ENCODE measurements around the gene FAM163A. TPM values are rescaled to one million over a fixed set of nuclear protein-coding genes. Genes with fewer than 3 reads are reported as not detected.

FAM163A gene
- polyA plus RNA-seq, 3 donors = not detected

GRCh38 chr1:179840107-179840506, 97.0 kb downstream of the FAM163A start:
- no peaks in the 10 kb centered on the region for H3K4me1 ChIP-seq (ENCODE audit: control insufficient read depth in 1 of 2, insufficient read depth in 2 of 2, low read length in 2 of 2)
- intact Hi-C loops (cut with micrococcal nuclease) = no loop called here
- Mint-ChIP-seq H3K4me3 (no peak overlapping the region), H3K36me3 (peaks cover 29 to 41% of the 10 kb centered on the region in 2 donors), H3K27me3 (ENCODE audit: low read depth in 3 of 3) (no peaks in the 10 kb centered on the region), H3K27ac (no peak overlapping the region), H3K9me3 (peaks cover 0 to 4% (median 0%) of the 10 kb centered on the region in 7 donors), H3K4me1 (no peaks in the 10 kb centered on the region)
- H3K27ac ChIP-seq (ENCODE audit: low read depth in 1 of 2, low read length in 2 of 2) = no peak overlapping the region
- DNase-seq = no peak
- TF ChIP-seq CTCF (IDR thresholded peaks at IDR 0.05) = no peak
- H3K27me3 ChIP-seq (ENCODE audit: control insufficient read depth in 2 of 2, insufficient read depth in 2 of 2, low read length in 2 of 2) = no peaks in the 10 kb centered on the region
- no peak overlapping the region for H2AFZ ChIP-seq (ENCODE audit: insufficient read depth, low read depth, low read length, poor library complexity, severe bottlenecking)
- peaks cover 17 to 45% of the 10 kb centered on the region in 2 donors for H3K36me3 ChIP-seq (replicated peaks in 1 of 2; ENCODE audit: control insufficient read depth in 1 of 2, insufficient read depth in 2 of 2, low read length in 2 of 2)
- no peaks in the 10 kb centered on the region for H4K20me1 ChIP-seq (ENCODE audit: insufficient read depth, low read length)
- peaks cover 0 to 5% of the 10 kb centered on the region in 2 donors for H3K9me3 ChIP-seq (replicated peaks in 1 of 2; ENCODE audit: control insufficient read depth in 1 of 2, insufficient read depth in 1 of 2, low read length in 2 of 2)
- H3K9ac ChIP-seq (ENCODE audit: insufficient read depth, low read length, poor library complexity, severe bottlenecking) = no peak overlapping the region
- 100% methylated on average over 3 of the region's 3 CpGs for WGBS (ENCODE audit: insufficient coverage)
- no peak overlapping the region for H3K4me3 ChIP-seq (replicated peaks in 1 of 3; ENCODE audit: low read depth in 2 of 3, low read length in 3 of 3)
- no peak overlapping the region for H3K4me2 ChIP-seq (replicated peaks; ENCODE audit: extremely low read depth, low read length, poor library complexity, severe bottlenecking)
- no peaks in the 10 kb centered on the region for H3K79me2 ChIP-seq (ENCODE audit: insufficient read depth, low read length)

- H2AFZ ChIP-seq (ENCODE audit: insufficient read depth, low read depth, low read length, poor library complexity, severe bottlenecking) = no peak overlapping the region
- H3K27ac Mint-ChIP-seq = no peak overlapping the region
- H4K20me1 ChIP-seq (ENCODE audit: insufficient read depth, low read length) = no peaks in the 10 kb centered on the region
- H3K4me3 ChIP-seq (replicated peaks in 1 of 3; ENCODE audit: low read depth in 2 of 3, low read length in 3 of 3) = no peak overlapping the region
- peaks cover 6% of the 10 kb centered on the region for H3K4me1 Mint-ChIP-seq
- H3K27me3 Mint-ChIP-seq (ENCODE audit: low read depth in 3 of 3) = peaks cover 0 to 6% (median 0%) of the 10 kb centered on the region in 3 donors
- no peak overlapping the region for H3K9ac ChIP-seq (ENCODE audit: insufficient read depth, low read length, poor library complexity, severe bottlenecking)
- 100% methylated on average over 2 of the region's 3 CpGs for whole genome bisulfite sequencing (ENCODE audit: insufficient coverage)
- H3K27ac ChIP-seq (ENCODE audit: low read depth in 1 of 2, low read length in 2 of 2) = no peak overlapping the region
- TF ChIP-seq CTCF (IDR thresholded peaks at IDR 0.05) = no peak
- H3K9me3 Mint-ChIP-seq = no peaks in the 10 kb centered on the region
- no peaks in the 10 kb centered on the region for H3K79me2 ChIP-seq (ENCODE audit: insufficient read depth, low read length)
- peaks cover 63 to 94% of the 10 kb centered on the region in 2 donors for H3K36me3 ChIP-seq (replicated peaks in 1 of 2; ENCODE audit: control insufficient read depth in 1 of 2, insufficient read depth in 2 of 2, low read length in 2 of 2)
- H3K27me3 ChIP-seq (ENCODE audit: control insufficient read depth in 2 of 2, insufficient read depth in 2 of 2, low read length in 2 of 2) = no peaks in the 10 kb centered on the region
- H3K4me3 Mint-ChIP-seq = no peak overlapping the region
- peaks cover 62 to 78% of the 10 kb centered on the region in 2 donors for H3K36me3 Mint-ChIP-seq
- intact Hi-C loops (cut with micrococcal nuclease) = no loop called here
- no peaks in the 10 kb centered on the region for H3K9me3 ChIP-seq (replicated peaks in 1 of 2; ENCODE audit: control insufficient read depth in 1 of 2, insufficient read depth in 1 of 2, low read length in 2 of 2)
- no peak overlapping the region for H3K4me2 ChIP-seq (replicated peaks; ENCODE audit: extremely low read depth, low read length, poor library complexity, severe bottlenecking)
- no peaks in the 10 kb centered on the region for H3K4me1 ChIP-seq (ENCODE audit: control insufficient read depth in 1 of 2, insufficient read depth in 2 of 2, low read length in 2 of 2)
- no peak for DNase-seq
These were observed 105.1 kb downstream of the FAM163A start for GRCh38 chr1:179848233-179848632.
